Memory B cell (primary cell): ENCODE data around the gene SMARCC1.

Experiments
- ATAC-seq: fragments of 150-1000 bp; cut with Tn5 transposase; 2 replicates; pipeline ENCODE4 v1.10.0; 2021; ENCODE audit warnings: low read depth, mild to moderate bottlenecking, moderate library complexity
- DNase-seq, 2 donors: peaks; one replicate each; pipeline ENCODE4 v3.0.0; 2022; ENCODE audit warnings: low spot score in 2 of 2
- H3K27ac Mint-ChIP-seq: one replicate; pipeline ENCODE4 v1.8.0; 2022; ENCODE audit warnings: mild to moderate bottlenecking, moderate library complexity, mixed read lengths
- H3K27me3 Mint-ChIP-seq: one replicate; pipeline ENCODE4 v1.8.0; 2022; ENCODE audit warnings: mixed read lengths
- H3K36me3 Mint-ChIP-seq: one replicate; pipeline ENCODE4 v1.8.0; 2022; ENCODE audit warnings: mild to moderate bottlenecking, mixed read lengths
- H3K4me1 Mint-ChIP-seq: one replicate; pipeline ENCODE4 v1.8.0; 2022; ENCODE audit warnings: mixed read lengths
- H3K4me3 Mint-ChIP-seq: one replicate; pipeline ENCODE4 v1.8.0; 2022; ENCODE audit warnings: mild to moderate bottlenecking, moderate library complexity, mixed read lengths
- H3K9me3 Mint-ChIP-seq: one replicate; pipeline ENCODE4 v1.8.0; 2022; ENCODE audit warnings: mixed read lengths

The SMARCC1 gene

GRCh38 chr3:47617086-47618010, 164.3 kb downstream of the SMARCC1 start:
- Mint-ChIP-seq H3K9me3 (no peaks in the 10 kb centered on the region), H3K27me3 (no peaks in the 10 kb centered on the region), H3K36me3 (peaks cover 32% of the 10 kb centered on the region), H3K4me3 (no peak overlapping the region), H3K27ac (no peak overlapping the region), H3K4me1 (peaks cover 6% of the 10 kb centered on the region)
- DNase-seq, result no peak
- ATAC-seq, result no peak

- DNase-seq (no peak), ATAC-seq (no peak)
- Mint-ChIP-seq H3K4me1 (peaks cover 6% of the 10 kb centered on the region), H3K9me3 (no peaks in the 10 kb centered on the region), H3K36me3 (peaks cover 39% of the 10 kb centered on the region), H3K27me3 (no peaks in the 10 kb centered on the region), H3K4me3 (no peak overlapping the region), H3K27ac (no peak overlapping the region)
Observed at GRCh38 chr3:47614788-47615187, 166.9 kb downstream of the SMARCC1 start.

- DNase-seq (no peak), ATAC-seq (peak; percentile 84)
- Mint-ChIP-seq H3K4me1 (no peaks in the 10 kb centered on the region), H3K4me3 (no peak overlapping the region), H3K27ac (no peak overlapping the region), H3K9me3 (no peaks in the 10 kb centered on the region), H3K27me3 (no peaks in the 10 kb centered on the region), H3K36me3 (peaks cover 37% of the 10 kb centered on the region)
Observed at GRCh38 chr3:47613722-47614121, 168.0 kb downstream of the SMARCC1 start.

- H3K4me1 Mint-ChIP-seq, result no peaks in the 10 kb centered on the region
- no peaks in the 10 kb centered on the region for H3K27me3 Mint-ChIP-seq
- peaks cover 38% of the 10 kb centered on the region for H3K36me3 Mint-ChIP-seq
- no peak for DNase-seq
- no peaks in the 10 kb centered on the region for H3K9me3 Mint-ChIP-seq
- no peak for ATAC-seq
- H3K27ac Mint-ChIP-seq, result no peak overlapping the region
- H3K4me3 Mint-ChIP-seq, result no peak overlapping the region
Observed at GRCh38 chr3:47612879-47613278, 168.8 kb downstream of the SMARCC1 start.

- Mint-ChIP-seq H3K4me3 (no peak overlapping the region), H3K4me1 (no peaks in the 10 kb centered on the region), H3K9me3 (no peaks in the 10 kb centered on the region), H3K36me3 (peaks cover 34% of the 10 kb centered on the region), H3K27me3 (no peaks in the 10 kb centered on the region), H3K27ac (peak overlapping the region; percentile 42)
- DNase-seq, result no peak
- ATAC-seq, result no peak
Observed at GRCh38 chr3:47612178-47612577, 169.5 kb downstream of the SMARCC1 start.

- ATAC-seq (no peak), DNase-seq (no peak)
- H3K27me3 Mint-ChIP-seq, result no peaks in the 10 kb centered on the region
- H3K9me3 Mint-ChIP-seq, result no peaks in the 10 kb centered on the region
- H3K4me1 Mint-ChIP-seq, result no peaks in the 10 kb centered on the region
- no peak overlapping the region for H3K4me3 Mint-ChIP-seq
- peaks cover 32% of the 10 kb centered on the region for H3K36me3 Mint-ChIP-seq
- peak overlapping the region; percentile 42 for H3K27ac Mint-ChIP-seq
Observed at GRCh38 chr3:47611576-47611975, 170.1 kb downstream of the SMARCC1 start.

GRCh38 chr3:47610583-47610982, 171.1 kb downstream of the SMARCC1 start:
- Mint-ChIP-seq H3K27ac (no peak overlapping the region), H3K36me3 (peaks cover 35% of the 10 kb centered on the region)

GRCh38 chr3:47607335-47607734, 174.4 kb downstream of the SMARCC1 start:
- Mint-ChIP-seq H3K36me3 (peaks cover 46% of the 10 kb centered on the region), H3K4me1 (no peaks in the 10 kb centered on the region)
- no peak for ATAC-seq

More at GRCh38 chr3:47610583-47610982, 171.1 kb downstream of the SMARCC1 start:
- no peaks in the 10 kb centered on the region for H3K27me3 Mint-ChIP-seq
- DNase-seq (no peak), ATAC-seq (no peak)
- H3K4me3 Mint-ChIP-seq, result no peak overlapping the region
- H3K4me1 Mint-ChIP-seq, result no peaks in the 10 kb centered on the region
- H3K9me3 Mint-ChIP-seq, result no peaks in the 10 kb centered on the region

GRCh38 chr3:47606165-47606564, 175.5 kb downstream of the SMARCC1 start:
- H3K27me3 Mint-ChIP-seq, result no peaks in the 10 kb centered on the region
- H3K4me1 Mint-ChIP-seq, result no peaks in the 10 kb centered on the region
- H3K27ac Mint-ChIP-seq, result no peak overlapping the region
- peaks cover 42% of the 10 kb centered on the region for H3K36me3 Mint-ChIP-seq
- no peaks in the 10 kb centered on the region for H3K9me3 Mint-ChIP-seq
- ATAC-seq (no peak), DNase-seq (no peak)
- H3K4me3 Mint-ChIP-seq, result no peak overlapping the region

More at GRCh38 chr3:47607335-47607734, 174.4 kb downstream of the SMARCC1 start:
- Mint-ChIP-seq H3K4me3 (no peak overlapping the region), H3K27me3 (no peaks in the 10 kb centered on the region), H3K9me3 (no peaks in the 10 kb centered on the region), H3K27ac (no peak overlapping the region)
- DNase-seq, result no peak

- H3K27ac Mint-ChIP-seq, result no peak overlapping the region
- ATAC-seq (no peak), DNase-seq (no peak)
- no peaks in the 10 kb centered on the region for H3K27me3 Mint-ChIP-seq
- H3K4me1 Mint-ChIP-seq, result no peaks in the 10 kb centered on the region
- H3K36me3 Mint-ChIP-seq, result peaks cover 42% of the 10 kb centered on the region
- no peak overlapping the region for H3K4me3 Mint-ChIP-seq
- no peaks in the 10 kb centered on the region for H3K9me3 Mint-ChIP-seq
Observed at GRCh38 chr3:47605652-47606051, 176.0 kb downstream of the SMARCC1 start.

GRCh38 chr3:47604145-47604544, 177.5 kb downstream of the SMARCC1 start:
- Mint-ChIP-seq H3K27ac (no peak overlapping the region), H3K4me3 (no peak overlapping the region), H3K36me3 (peaks cover 31% of the 10 kb centered on the region), H3K4me1 (no peaks in the 10 kb centered on the region), H3K9me3 (no peaks in the 10 kb centered on the region), H3K27me3 (no peaks in the 10 kb centered on the region)
- DNase-seq (no peak), ATAC-seq (no peak)

GRCh38 chr3:47603332-47603731, 178.4 kb downstream of the SMARCC1 start:
- Mint-ChIP-seq H3K9me3 (no peaks in the 10 kb centered on the region), H3K27ac (no peak overlapping the region), H3K36me3 (peaks cover 30% of the 10 kb centered on the region), H3K4me3 (no peak overlapping the region), H3K27me3 (no peaks in the 10 kb centered on the region), H3K4me1 (no peaks in the 10 kb centered on the region)
- ATAC-seq, result no peak
- DNase-seq, result no peak

GRCh38 chr3:47601281-47601680, 180.4 kb downstream of the SMARCC1 start:
- ATAC-seq (no peak), DNase-seq (no peak)
- H3K4me3 Mint-ChIP-seq, result no peak overlapping the region
- H3K9me3 Mint-ChIP-seq, result no peaks in the 10 kb centered on the region
- no peaks in the 10 kb centered on the region for H3K4me1 Mint-ChIP-seq
- H3K36me3 Mint-ChIP-seq, result peaks cover 33% of the 10 kb centered on the region
- H3K27ac Mint-ChIP-seq, result no peak overlapping the region
- no peaks in the 10 kb centered on the region for H3K27me3 Mint-ChIP-seq

GRCh38 chr3:47594792-47595191, 186.9 kb downstream of the SMARCC1 start:
- H3K4me3 Mint-ChIP-seq, result no peak overlapping the region
- no peaks in the 10 kb centered on the region for H3K9me3 Mint-ChIP-seq
- no peaks in the 10 kb centered on the region for H3K4me1 Mint-ChIP-seq
- H3K27me3 Mint-ChIP-seq, result no peaks in the 10 kb centered on the region
- peaks cover 32% of the 10 kb centered on the region for H3K36me3 Mint-ChIP-seq
- no peak for ATAC-seq
- DNase-seq, result no peak
- no peak overlapping the region for H3K27ac Mint-ChIP-seq
